Esophagus muscularis mucosa (tissue), 4 donors: ENCODE data around the gene ANKRD27. TPM values are rescaled to one million over a fixed set of nuclear protein-coding genes. Genes with fewer than 3 reads are reported as not detected.

Experiments
- DNase-seq: peaks from one replicate; pipeline ENCODE4 v3.0.0-alpha.2; 2017; ENCODE audit errors: extremely low spot score
- H3K27ac ChIP-seq, 4 donors: fragments of 200-600 bp; sonication (generic); replicated peaks in 1 of 4; 1 replicate in 3 of 4; 2 replicates in 1 of 4; pipeline ENCODE4 v1.5.1; 2016 to 2019; ENCODE audit warnings: mild to moderate bottlenecking in 1 of 4
- H3K27me3 ChIP-seq, 4 donors: fragments of 200-600 bp; sonication (generic); one replicate each; pipeline versions ENCODE4 v1.5.1 to v1.6.0; 2016 to 2019
- H3K36me3 ChIP-seq, 4 donors: fragments of 200-600 bp; sonication (generic); one replicate each; pipeline ENCODE4 v1.5.1; 2016 to 2019
- H3K4me1 ChIP-seq, 4 donors: fragments of 200-600 bp; sonication (generic); one replicate each; pipeline ENCODE4 v1.5.1; 2016 to 2019
- H3K4me3 ChIP-seq, 4 donors: fragments of 200-600 bp; sonication (generic); 1 replicate in 2 of 4; 2 replicates in 2 of 4; pipeline ENCODE4 v1.5.1; 2016 to 2019; ENCODE audit warnings: mild to moderate bottlenecking in 4 of 4, moderate library complexity in 1 of 4
- H3K9me3 ChIP-seq, 4 donors: fragments of 200-600 bp; sonication (generic); 1 replicate in 3 of 4; 2 replicates in 1 of 4; pipeline ENCODE4 v1.5.1; 2016 to 2019
- EP300 ChIP-seq: sonication (generic); formaldehyde crosslinking; IDR thresholded peaks from one replicate; pipeline ENCODE4 v1.6.1; 2017; ENCODE audit warnings: antibody characterized with exemption
- POLR2A ChIP-seq: fragments of 450-650 bp; IDR thresholded peaks from one replicate; pipeline ENCODE4 v1.6.1; 2017; ENCODE audit warnings: antibody characterized with exemption, moderate library complexity, mild to moderate bottlenecking, low read depth
- POLR2AphosphoS5 ChIP-seq, 2 donors: sonication (generic); formaldehyde crosslinking; IDR thresholded peaks; one replicate each; pipeline ENCODE4 v1.6.1; 2017; ENCODE audit warnings: antibody characterized with exemption in 2 of 2
- WGBS: methylation state at CpG from one replicate; pipeline ENCODE4 v1.1.5; 2018; 5-methylcytosine and 5-hydroxymethylcytosine counted together
- intact Hi-C: fragments of 100-400 bp; cut with DNase I; formaldehyde crosslinking; loops from one replicate; pipeline ENCODE4 v1.15.1; 2023
- total RNA-seq, 4 donors: library from RNA; depleted of rRNA; stranded (reverse); fragments of >200 nt; gene quantifications; one replicate each; pipeline versions ENCODE4 v1.1.0 to v1.2.1, GENCODE V29; 2016
- TF ChIP-seq, protein P1 (sequence below), 3 experiments: fragments of 200-600 bp in 2 of 3; fragments of 450-650 bp in 1 of 3; sonication (generic) in 2 of 3; IDR thresholded peaks; one replicate each; pipeline ENCODE4 v1.5.1; 2017 to 2019; ENCODE audit warnings: antibody characterized with exemption in 3 of 3, mild to moderate bottlenecking in 2 of 3, moderate library complexity in 1 of 3

ANKRD27 gene
- total RNA-seq, 4 donors from 2014 or later = 43.2 to 58.1 (median 46.8) TPM

DNA sequence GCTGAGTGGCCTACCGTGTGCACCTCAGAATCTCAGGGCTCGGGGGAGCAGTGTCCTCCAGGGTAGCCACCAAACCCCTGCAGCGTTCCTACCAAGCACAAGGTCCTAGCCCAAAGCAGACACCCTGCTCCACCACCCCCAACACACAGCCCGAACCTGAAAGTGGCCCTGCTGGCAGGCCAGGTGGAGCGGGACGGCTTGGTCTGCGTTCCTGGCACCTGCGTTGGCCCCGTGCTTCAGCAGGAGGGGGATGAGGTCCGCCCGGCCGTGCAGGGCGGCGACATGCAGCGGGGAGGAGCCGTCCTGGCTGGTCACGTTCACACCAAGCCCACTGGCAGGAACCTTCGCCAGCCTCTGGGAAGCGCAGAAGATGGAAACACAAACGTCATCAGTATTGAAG lies 67.5 kb downstream of the ANKRD27 start:
- Histone ChIP-seq H3K36me3 (peaks cover 52 to 93% (median 87%) of the 10 kb centered on the region in 4 donors), H3K27me3 (no peaks in the 10 kb centered on the region), H3K4me1 (no peaks in the 10 kb centered on the region), H3K9me3 (no peaks in the 10 kb centered on the region), H3K4me3 (no peak overlapping the region), H3K27ac (no peak overlapping the region)
- 97% methylated on average over 18 of the region's 20 CpGs for WGBS
- no peak for DNase-seq
- intact Hi-C loops = no loop called here
- TF ChIP-seq EP300 (no peak), POLR2AphosphoS5 (IDR thresholded peaks at IDR 0.05) (no peak), POLR2A (no peak)
- TF ChIP-seq, protein P1, sequence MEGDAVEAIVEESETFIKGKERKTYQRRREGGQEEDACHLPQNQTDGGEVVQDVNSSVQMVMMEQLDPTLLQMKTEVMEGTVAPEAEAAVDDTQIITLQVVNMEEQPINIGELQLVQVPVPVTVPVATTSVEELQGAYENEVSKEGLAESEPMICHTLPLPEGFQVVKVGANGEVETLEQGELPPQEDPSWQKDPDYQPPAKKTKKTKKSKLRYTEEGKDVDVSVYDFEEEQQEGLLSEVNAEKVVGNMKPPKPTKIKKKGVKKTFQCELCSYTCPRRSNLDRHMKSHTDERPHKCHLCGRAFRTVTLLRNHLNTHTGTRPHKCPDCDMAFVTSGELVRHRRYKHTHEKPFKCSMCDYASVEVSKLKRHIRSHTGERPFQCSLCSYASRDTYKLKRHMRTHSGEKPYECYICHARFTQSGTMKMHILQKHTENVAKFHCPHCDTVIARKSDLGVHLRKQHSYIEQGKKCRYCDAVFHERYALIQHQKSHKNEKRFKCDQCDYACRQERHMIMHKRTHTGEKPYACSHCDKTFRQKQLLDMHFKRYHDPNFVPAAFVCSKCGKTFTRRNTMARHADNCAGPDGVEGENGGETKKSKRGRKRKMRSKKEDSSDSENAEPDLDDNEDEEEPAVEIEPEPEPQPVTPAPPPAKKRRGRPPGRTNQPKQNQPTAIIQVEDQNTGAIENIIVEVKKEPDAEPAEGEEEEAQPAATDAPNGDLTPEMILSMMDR (IDR thresholded peaks at IDR 0.05) = no peak

DNA sequence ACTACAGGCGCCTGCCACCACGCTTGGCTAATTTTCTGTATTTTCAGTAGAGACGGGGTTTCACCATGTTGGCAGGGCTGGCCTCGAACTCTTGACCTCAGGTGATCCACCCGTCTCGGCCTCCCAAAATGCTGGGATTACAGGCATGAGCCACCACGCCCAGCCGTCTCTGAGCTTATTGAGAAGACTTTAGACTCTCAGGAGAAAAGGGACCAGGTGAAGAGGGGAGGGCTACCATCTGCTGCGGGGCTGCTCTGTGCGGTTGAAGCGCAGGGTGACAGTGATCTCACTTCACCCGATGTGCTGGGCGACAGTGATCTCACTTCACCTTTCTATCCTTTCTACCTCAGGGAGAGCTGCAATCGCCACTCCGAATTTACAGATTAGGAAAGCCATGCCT lies 68.7 kb downstream of the ANKRD27 start:
- intact Hi-C loops = no loop called here
- WGBS = 96% methylated on average over 15 of the region's 15 CpGs
- Histone ChIP-seq H3K27ac (no peak overlapping the region), H3K27me3 (no peaks in the 10 kb centered on the region), H3K9me3 (no peaks in the 10 kb centered on the region), H3K36me3 (peaks cover 62 to 93% (median 88%) of the 10 kb centered on the region in 4 donors), H3K4me3 (no peak overlapping the region), H3K4me1 (no peaks in the 10 kb centered on the region)
- TF ChIP-seq EP300 (no peak), POLR2AphosphoS5 (IDR thresholded peaks at IDR 0.05) (no peak), POLR2A (no peak)
- TF ChIP-seq, protein P1 (IDR thresholded peaks at IDR 0.05) = no peak
- DNase-seq = no peak

DNA sequence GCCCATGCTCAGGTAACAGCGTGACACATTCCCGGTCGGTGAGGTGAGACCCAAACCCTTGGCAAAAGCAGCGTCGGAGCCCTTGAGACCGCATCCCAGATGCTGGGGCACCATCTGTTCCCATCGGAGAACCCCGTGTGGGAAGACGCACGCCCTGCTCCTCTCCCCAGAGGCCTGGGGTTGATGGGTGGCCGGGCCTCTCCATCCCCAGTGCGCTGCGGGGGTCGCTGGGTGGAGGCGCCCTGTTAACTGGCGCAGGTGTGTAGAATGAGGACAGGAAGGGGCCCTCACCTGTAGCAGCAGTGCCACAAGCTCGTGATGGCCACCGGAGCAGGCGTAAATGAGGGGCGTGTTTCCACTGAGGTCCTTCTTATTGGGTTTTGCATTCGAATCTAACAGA lies 69.4 kb downstream of the ANKRD27 start:
- Histone ChIP-seq H3K27ac (no peak overlapping the region), H3K27me3 (no peaks in the 10 kb centered on the region), H3K4me3 (no peak overlapping the region), H3K4me1 (no peaks in the 10 kb centered on the region), H3K9me3 (no peaks in the 10 kb centered on the region), H3K36me3 (peaks cover 63 to 93% (median 88%) of the 10 kb centered on the region in 4 donors)
- 94% methylated on average over 21 of the region's 21 CpGs for WGBS
- TF ChIP-seq POLR2AphosphoS5 (IDR thresholded peaks at IDR 0.05) = no peak
- no peak for TF ChIP-seq EP300
- TF ChIP-seq POLR2A = no peak
- TF ChIP-seq, protein P1 (IDR thresholded peaks at IDR 0.05) = no peak
- intact Hi-C loops = no loop called here
- no peak for DNase-seq

DNA sequence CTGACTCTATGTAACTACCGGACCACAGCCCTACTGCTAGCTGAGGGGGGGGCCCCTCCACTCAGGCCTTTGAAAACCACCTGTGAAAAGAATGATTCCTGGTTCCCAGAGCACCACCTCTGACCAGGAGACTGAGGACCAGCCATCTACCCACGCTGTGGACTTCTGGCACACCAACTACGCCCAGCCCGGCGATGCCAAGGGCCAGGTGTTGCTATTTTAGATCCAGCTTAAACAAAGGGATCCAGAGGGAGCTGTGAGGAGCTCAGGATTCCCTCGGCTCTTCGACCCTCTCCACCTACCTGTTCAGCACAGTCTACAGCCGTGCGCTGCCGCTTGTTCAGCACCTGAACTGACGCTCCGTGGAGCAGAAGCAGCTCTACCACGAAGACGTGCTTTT lies 71.0 kb downstream of the ANKRD27 start:
- no peak overlapping the region for H3K4me3 ChIP-seq
- no peak for TF ChIP-seq POLR2AphosphoS5 (IDR thresholded peaks at IDR 0.05)
- no peak for TF ChIP-seq EP300
- TF ChIP-seq POLR2A = no peak
- TF ChIP-seq, protein P1 (IDR thresholded peaks at IDR 0.05) = no peak
- intact Hi-C loops = no loop called here
- H3K27me3 ChIP-seq = no peaks in the 10 kb centered on the region
- no peak overlapping the region for H3K27ac ChIP-seq
- no peaks in the 10 kb centered on the region for H3K4me1 ChIP-seq
- 96% methylated on average over 11 of the region's 14 CpGs for WGBS
- DNase-seq = no peak
- no peaks in the 10 kb centered on the region for H3K9me3 ChIP-seq
- peaks cover 64 to 98% (median 89%) of the 10 kb centered on the region in 4 donors for H3K36me3 ChIP-seq

DNA sequence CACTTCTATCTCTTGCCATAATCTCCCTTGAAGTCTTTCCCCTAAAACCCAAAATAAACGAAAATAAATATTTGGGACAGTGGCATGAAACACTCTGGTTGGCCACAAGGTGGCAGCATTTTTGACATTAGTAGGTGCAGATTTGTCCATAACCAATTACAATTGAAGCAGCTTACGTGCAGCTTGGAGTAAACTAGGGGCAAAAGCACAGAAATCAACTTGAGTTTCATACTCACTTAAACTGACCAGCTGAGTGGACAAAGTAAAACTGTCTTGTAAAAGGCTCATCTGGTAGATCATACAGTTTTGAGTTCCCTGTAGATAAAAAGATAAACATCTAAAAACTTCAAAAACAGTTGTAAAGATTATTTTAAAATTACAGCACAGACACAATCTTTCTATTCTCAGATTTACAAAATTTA lies 75.2 kb downstream of the ANKRD27 start:
- intact Hi-C loops = no loop called here
- no peaks in the 10 kb centered on the region for H3K9me3 ChIP-seq
- H3K4me3 ChIP-seq = no peak overlapping the region
- DNase-seq = no peak
- H3K27me3 ChIP-seq = no peaks in the 10 kb centered on the region
- H3K27ac ChIP-seq = no peak overlapping the region
- WGBS = 8% methylated on average over 2 of the region's 2 CpGs
- TF ChIP-seq, protein P1 (IDR thresholded peaks at IDR 0.05) = peak; percentile 73 to 83 (median 75)
- TF ChIP-seq POLR2AphosphoS5 (IDR thresholded peaks at IDR 0.05) = no peak
- TF ChIP-seq EP300 = no peak
- TF ChIP-seq POLR2A = no peak
- peaks cover 71 to 98% (median 91%) of the 10 kb centered on the region in 4 donors for H3K36me3 ChIP-seq
- no peaks in the 10 kb centered on the region for H3K4me1 ChIP-seq
